Fibroblast of gingiva (primary cell): ENCODE data around the gene WDHD1.
"Not testable (repeated sequence)": the region's sequence is repeated elsewhere in the genome, so short reads cannot be mapped to it uniquely, and the experiment has no call there.

Experiments used
- DNase-seq: peaks from one replicate; pipeline ENCODE4 v3.0.0-alpha.2; 2011; ENCODE audit warnings: low read depth

WDHD1 gene

DNA sequence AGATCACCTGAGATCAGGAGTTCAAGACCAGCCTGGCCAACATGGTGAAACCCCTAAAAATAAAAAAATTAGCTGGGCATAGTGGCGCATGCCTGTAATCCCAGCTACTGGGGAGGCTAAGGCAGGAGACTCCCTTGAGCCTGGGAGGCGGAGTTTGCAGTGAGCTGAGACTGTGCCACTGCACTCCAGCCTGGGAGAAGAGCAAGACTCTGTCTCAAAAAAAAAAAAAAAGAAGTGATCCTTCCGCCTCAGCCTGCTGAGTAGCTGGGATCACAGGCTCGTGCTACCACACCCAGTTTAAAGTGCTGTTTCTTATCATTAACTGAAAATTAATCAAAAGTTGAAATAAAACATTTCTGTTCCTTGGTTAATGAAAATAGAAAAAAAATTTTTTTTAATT, 117.9 kb downstream of the WDHD1 start:
- not testable (repeated sequence) for DNase-seq

DNA sequence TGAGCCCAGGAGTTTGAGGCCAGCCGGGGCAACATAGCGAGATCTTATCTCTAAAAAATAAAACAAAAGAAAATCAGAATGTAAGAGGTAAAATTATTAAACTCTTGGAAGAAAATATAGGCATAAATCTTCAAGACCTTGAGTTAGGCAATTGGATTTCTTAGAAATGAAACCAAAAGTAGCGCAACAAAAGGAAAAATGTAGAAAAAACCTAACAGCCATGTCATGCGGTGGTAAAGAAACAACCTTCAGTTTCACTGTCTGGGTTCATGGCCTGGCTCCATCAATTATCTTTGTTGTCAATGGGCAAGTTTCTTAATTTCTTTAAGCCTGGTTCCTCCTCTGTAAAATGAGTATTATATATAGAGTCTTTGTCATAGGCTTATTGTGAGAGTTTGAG, 118.7 kb downstream of the WDHD1 start:
- DNase-seq, result no peak

DNA sequence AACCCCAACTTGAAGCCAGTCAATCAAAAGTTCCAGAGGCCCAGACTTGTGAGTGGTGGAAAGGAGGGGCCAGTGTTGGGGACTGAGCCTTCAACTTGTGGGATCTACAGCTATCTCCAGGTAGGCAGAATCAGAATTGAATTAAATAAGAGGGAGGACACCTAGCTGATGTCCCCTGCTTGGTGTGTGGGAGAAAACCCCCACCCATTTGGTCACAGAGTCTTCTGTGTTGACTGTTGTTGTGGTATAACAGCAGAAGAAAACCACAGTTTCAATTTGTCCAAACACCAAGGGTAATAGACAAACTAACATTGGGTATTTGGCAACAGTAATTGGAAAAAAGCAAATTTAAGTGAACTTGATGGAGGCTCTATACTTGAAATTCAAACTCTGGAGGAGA, 120.8 kb downstream of the WDHD1 start:
- no peak for DNase-seq

- DNase-seq, result peak; percentile 17
These were observed 124.1 kb downstream of the WDHD1 start, which contains the start of gene GCH1 for GRCh38 chr14:54902521-54903420. GCH1 (minus strand) TSS chr14:54902826; CDS start chr14:54902663, 163 bp downstream.

- DNase-seq, result peak; percentile 45
These were observed 124.8 kb downstream of the WDHD1 start for GRCh38 chr14:54902143-54902520.

GRCh38 chr14:54901380-54902142, 125.3 kb downstream of the WDHD1 start:
- DNase-seq, result no peak

- no peak for DNase-seq
These were observed 127.3 kb downstream of the WDHD1 start for GRCh38 chr14:54899573-54899972.

DNA sequence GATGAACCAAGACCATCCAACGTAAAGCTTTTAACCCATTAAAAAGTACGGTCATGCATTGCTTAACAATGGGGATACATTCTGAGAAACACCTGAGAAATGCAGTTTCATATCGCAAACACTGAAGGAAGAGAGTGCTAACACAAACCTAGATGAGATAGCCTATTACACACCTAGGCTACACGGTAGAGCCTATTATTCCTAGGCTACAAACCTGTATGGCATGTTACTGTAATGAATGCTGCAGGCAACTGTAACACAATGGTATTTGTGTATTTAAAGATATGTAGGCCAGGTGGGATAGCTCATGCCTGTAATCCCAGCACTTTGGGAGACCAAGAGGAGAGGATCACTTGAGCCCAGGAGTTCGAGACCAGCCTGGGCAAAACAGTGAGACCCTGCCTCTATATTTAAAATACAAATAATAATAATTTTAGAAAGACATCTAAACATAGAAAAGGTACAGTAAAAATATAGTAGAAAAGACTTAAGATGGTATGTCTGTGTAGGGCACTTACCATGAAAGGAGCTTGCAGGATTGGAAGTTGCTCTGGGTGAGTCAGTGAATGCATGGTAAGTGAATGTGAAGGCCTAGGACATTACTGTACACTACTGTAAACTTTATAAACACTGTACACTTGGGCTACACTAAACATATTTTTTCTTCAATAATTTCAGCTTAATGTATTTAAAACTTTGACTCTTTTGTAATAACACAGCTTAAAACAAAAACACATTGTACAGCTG, 128.9 kb downstream of the WDHD1 start:
- not testable (repeated sequence) for DNase-seq

DNA sequence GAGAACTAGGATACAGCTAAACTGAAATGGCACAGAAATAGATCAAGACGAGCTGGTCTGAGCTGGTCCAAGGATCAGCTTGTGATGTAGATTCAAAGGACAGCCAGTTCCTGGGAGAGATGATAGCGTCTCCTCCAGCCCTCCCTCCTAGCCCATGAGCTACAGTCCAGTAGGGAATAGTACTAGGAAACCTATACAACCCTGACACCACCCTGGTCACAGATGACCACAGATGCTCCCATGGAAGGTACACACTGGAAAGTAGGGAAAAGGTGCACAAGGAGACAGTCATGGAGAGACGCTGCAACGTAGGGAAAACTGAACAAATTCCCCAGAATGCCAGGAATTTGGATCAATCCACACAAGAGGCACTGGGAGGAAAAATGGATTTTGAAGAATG, 131.2 kb downstream of the WDHD1 start:
- DNase-seq, result no peak

DNA sequence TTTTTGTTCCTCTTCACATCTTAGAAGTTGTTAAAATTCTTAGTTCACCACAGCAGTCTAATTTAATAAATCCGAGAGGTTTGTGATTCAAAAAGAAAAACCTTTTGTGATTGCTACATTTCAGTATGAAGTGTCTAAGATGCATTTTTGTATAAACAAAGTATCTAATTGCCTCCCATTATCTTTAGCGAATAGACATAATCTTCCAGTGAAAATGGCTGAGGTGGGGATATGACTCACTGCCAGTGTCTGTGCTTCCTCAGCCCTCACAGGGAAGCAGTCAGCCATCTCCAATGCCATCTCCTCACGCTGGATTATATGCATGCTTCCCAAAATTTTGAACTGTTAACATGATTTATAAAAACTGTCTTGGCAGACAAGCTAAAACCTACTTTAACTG, 131.9 kb downstream of the WDHD1 start:
- no peak for DNase-seq

DNA sequence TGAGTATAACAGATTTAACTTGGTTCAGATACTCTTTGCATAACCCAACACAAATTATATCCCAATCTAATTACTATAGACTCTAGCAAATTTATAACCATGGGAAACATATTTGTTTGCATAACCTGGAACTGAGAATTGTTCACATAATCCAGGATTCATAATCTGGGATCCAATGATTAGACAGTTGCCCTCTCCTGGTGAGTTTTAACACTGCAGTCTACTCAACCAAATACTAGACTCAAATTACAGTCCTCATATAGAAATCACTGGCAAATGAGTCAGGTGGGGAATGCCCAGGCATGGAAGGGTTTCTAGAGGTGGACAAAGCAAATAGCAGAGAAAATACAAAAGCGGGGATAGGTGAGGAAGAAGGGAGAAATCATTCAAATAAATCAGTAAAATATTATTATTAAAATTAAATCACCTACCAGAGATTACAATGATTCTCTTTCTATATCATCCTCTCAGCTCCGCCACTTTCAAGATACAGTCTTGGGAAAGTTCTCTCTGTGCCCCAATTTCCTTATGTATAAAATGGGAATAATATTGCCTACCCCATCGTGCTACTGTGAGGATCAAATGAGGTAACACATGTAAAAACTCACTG, 133.6 kb downstream of the WDHD1 start:
- peak; percentile 31 for DNase-seq

- DNase-seq, result no peak
These were observed 135.2 kb downstream of the WDHD1 start for GRCh38 chr14:54891471-54892245.

GRCh38 chr14:54890788-54891187, 136.1 kb downstream of the WDHD1 start:
- DNase-seq, result no peak

GRCh38 chr14:54889919-54890318, 137.0 kb downstream of the WDHD1 start:
- no peak for DNase-seq
